H1 (cell line): ENCODE measurements around the gene FAM25A.

Experiments
- ASH2L ChIP-seq: fragments of 200-600, 300-600 bp; sonication (generic); IDR thresholded peaks from one replicate; pipeline ENCODE4 v1.7.1; 2017; ENCODE audit warnings: low read length
- EZH2 ChIP-seq: fragments of 200-600 bp; sonication (generic); IDR thresholded peaks from 2 replicates; pipeline ENCODE4 v1.7.1; 2012; ENCODE audit warnings: low read depth, mild to moderate bottlenecking, moderate library complexity, low read length, inconsistent platforms; ENCODE audit not compliant: severe bottlenecking
- JUND ChIP-seq: IDR thresholded peaks from 2 replicates; pipeline ENCODE4 v1.6.1; 2011; ENCODE audit warnings: mild to moderate bottlenecking, improper control_type of control experiment, low read length
- KDM4A ChIP-seq: IDR thresholded peaks from one replicate; pipeline ENCODE4 v1.7.1; 2012; ENCODE audit warnings: low read depth, mild to moderate bottlenecking, moderate library complexity, low read length, inconsistent platforms; ENCODE audit not compliant: severe bottlenecking
- NRF1 ChIP-seq: IDR thresholded peaks from 2 replicates; pipeline ENCODE4 v1.6.1; 2011; ENCODE audit warnings: mild to moderate bottlenecking, low read depth, low read length, improper control_type of control experiment
- PHF8 ChIP-seq: fragments of 200-600 bp; sonication (generic); conservative IDR thresholded peaks from 2 replicates; pipeline ENCODE4 v1.7.1; 2012; ENCODE audit warnings: low read depth, mild to moderate bottlenecking, inconsistent platforms, low read length, moderate library complexity
- POLR2A ChIP-seq, 2 experiments: IDR thresholded peaks; 1 replicate in 1 of 2; 2 replicates in 1 of 2; pipeline ENCODE4 v1.6.1; 2011; ENCODE audit warnings: low read depth in 2 of 2, low read length in 2 of 2, mild to moderate bottlenecking in 2 of 2; ENCODE audit errors: control extremely low read depth in 1 of 2
- POU5F1 ChIP-seq: IDR thresholded peaks from 2 replicates; pipeline ENCODE4 v1.6.1; 2011; ENCODE audit warnings: low read depth, mild to moderate bottlenecking, low read length, moderate library complexity
- TF ChIP-seq, protein P1 (sequence below), 3 experiments: IDR thresholded peaks; 1 replicate in 2 of 3; 2 replicates in 1 of 3; pipeline versions ENCODE4 v1.5.1 to v1.6.1; 2011; ENCODE audit warnings: low read length in 3 of 3, mild to moderate bottlenecking in 3 of 3, inconsistent platforms in 2 of 3, low read depth in 1 of 3, moderate library complexity in 1 of 3; ENCODE audit not compliant: insufficient read depth in 1 of 3; ENCODE audit errors: control extremely low read depth in 1 of 3

DNA sequence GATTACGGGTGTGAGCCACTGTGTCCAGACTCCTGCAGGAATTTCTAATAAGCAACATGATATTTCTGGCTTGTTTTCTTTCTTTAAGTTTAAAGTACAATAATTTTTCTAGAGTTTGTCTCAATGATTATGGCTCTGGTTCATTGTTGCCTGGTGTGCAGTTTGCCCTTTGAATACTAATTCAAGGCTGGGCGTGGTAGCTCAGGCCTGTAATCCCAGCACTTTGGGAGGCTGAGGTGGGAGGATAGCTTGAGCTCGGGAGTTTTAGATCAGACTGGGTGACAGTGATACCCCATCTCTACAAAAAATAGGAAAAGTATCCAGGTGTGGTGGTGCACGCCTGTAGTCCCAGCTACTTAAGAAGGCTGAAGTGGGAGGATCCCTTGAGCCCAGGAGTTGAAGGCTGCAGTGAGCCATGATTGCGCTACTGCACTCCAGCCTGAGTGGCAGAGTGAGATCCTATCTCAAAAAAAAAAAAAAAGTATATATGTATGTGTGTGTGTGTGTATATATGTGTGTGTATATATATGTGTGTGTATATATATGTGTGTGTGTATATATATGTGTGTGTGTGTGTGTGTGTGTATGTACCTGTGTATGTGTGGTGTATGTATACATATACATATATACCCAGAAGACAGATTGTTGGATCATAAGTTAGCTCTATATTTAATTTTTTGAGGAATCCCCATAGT lies 43.6 kb upstream of the FAM25A start:
- TF ChIP-seq JUND (no peak), KDM4A (no peak), ASH2L (no peak), EZH2 (no peak), POU5F1 (no peak), POLR2A (IDR thresholded peaks at IDR 0.05; ENCODE audit: control extremely low read depth in 1 of 2, low read depth in 2 of 2, low read length in 2 of 2) (no peak), PHF8 (no peak), NRF1 (no peak)
- TF ChIP-seq, protein P1, sequence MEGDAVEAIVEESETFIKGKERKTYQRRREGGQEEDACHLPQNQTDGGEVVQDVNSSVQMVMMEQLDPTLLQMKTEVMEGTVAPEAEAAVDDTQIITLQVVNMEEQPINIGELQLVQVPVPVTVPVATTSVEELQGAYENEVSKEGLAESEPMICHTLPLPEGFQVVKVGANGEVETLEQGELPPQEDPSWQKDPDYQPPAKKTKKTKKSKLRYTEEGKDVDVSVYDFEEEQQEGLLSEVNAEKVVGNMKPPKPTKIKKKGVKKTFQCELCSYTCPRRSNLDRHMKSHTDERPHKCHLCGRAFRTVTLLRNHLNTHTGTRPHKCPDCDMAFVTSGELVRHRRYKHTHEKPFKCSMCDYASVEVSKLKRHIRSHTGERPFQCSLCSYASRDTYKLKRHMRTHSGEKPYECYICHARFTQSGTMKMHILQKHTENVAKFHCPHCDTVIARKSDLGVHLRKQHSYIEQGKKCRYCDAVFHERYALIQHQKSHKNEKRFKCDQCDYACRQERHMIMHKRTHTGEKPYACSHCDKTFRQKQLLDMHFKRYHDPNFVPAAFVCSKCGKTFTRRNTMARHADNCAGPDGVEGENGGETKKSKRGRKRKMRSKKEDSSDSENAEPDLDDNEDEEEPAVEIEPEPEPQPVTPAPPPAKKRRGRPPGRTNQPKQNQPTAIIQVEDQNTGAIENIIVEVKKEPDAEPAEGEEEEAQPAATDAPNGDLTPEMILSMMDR (IDR thresholded peaks at IDR 0.05; ENCODE audit: control extremely low read depth in 1 of 3, insufficient read depth in 1 of 3, low read depth in 1 of 3, low read length in 3 of 3): no peak
